NCI-H2196 (cell line): ENCODE results near the gene VWF.

Experiments
- DNase-seq: peaks from one replicate; lab custom pipeline; 2025; ENCODE audit not compliant: unreplicated experiment; lab: John Stamatoyannopoulos, UW

Gene VWF

GRCh38 chr12:6062757-6063735 lies 61.4 kb downstream of the VWF start:
- peak; percentile 5 for DNase-seq

- no peak for DNase-seq
These were observed 62.1 kb downstream of the VWF start for GRCh38 chr12:6062395-6062756.

GRCh38 chr12:6061660-6062059 lies 62.8 kb downstream of the VWF start:
- DNase-seq: no peak

GRCh38 chr12:6059860-6060565 lies 64.5 kb downstream of the VWF start:
- DNase-seq: no peak

- DNase-seq: no peak
These were observed 65.2 kb downstream of the VWF start for GRCh38 chr12:6059221-6059620.

- no peak for DNase-seq
These were observed 65.8 kb downstream of the VWF start for GRCh38 chr12:6058481-6059161.

GRCh38 chr12:6057700-6058099 lies 66.8 kb downstream of the VWF start:
- DNase-seq: no peak

GRCh38 chr12:6056406-6057240 lies 67.8 kb downstream of the VWF start:
- DNase-seq: no peak

GRCh38 chr12:6053541-6053940 lies 70.9 kb downstream of the VWF start:
- no peak for DNase-seq

GRCh38 chr12:6052940-6053329 lies 71.5 kb downstream of the VWF start:
- DNase-seq: no peak

- DNase-seq: no peak
These were observed 72.1 kb downstream of the VWF start for GRCh38 chr12:6052206-6052939.

- no peak for DNase-seq
These were observed 74.5 kb downstream of the VWF start for GRCh38 chr12:6049992-6050391.

GRCh38 chr12:6049587-6049986 lies 74.9 kb downstream of the VWF start:
- no peak for DNase-seq

- DNase-seq: no peak
These were observed 76.9 kb downstream of the VWF start for GRCh38 chr12:6047249-6048237.

GRCh38 chr12:6046511-6047180 lies 77.8 kb downstream of the VWF start:
- DNase-seq: no peak

- no peak for DNase-seq
These were observed 79.0 kb downstream of the VWF start for GRCh38 chr12:6045438-6045837.

GRCh38 chr12:6044082-6044481 lies 80.4 kb downstream of the VWF start:
- DNase-seq: no peak

GRCh38 chr12:6042446-6042845 lies 82.0 kb downstream of the VWF start:
- no peak for DNase-seq
